ENCODE results near the gene SH3BP5. TPM values are rescaled to one million over a fixed set of nuclear protein-coding genes. Genes with fewer than 3 reads are reported as not detected.

Gene SH3BP5
- total RNA-seq, 2 donors from 2014 or later, result 13.3 to 71.6 TPM

- H3K9me3 ChIP-seq, result no peaks in the 10 kb centered on the region
- no peak overlapping the region for H3K27ac ChIP-seq
- WGBS, result 94% methylated on average over 1 of the region's 1 CpG
- H3K27me3 ChIP-seq (replicated peaks; ENCODE audit: insufficient read depth), result no peaks in the 10 kb centered on the region
- no peak overlapping the region for H3K4me3 ChIP-seq
- no peak for DNase-seq (ENCODE audit: low spot score)
- TF ChIP-seq CTCF (IDR thresholded peaks at IDR 0.05), result no peak
- no peak for TF ChIP-seq POLR2AphosphoS5 (IDR thresholded peaks at IDR 0.05)
- TF ChIP-seq POLR2A (IDR thresholded peaks at IDR 0.05), result no peak
- peaks cover 2 to 5% of the 10 kb centered on the region in 2 donors for H3K36me3 ChIP-seq
- intact Hi-C loops (cut with DNase I), result no loop called here
- H3K4me1 ChIP-seq (replicated peaks), result no peaks in the 10 kb centered on the region
These were observed 104.2 kb downstream of the SH3BP5 start for GRCh38 chr3:15228147-15228546.

DNA sequence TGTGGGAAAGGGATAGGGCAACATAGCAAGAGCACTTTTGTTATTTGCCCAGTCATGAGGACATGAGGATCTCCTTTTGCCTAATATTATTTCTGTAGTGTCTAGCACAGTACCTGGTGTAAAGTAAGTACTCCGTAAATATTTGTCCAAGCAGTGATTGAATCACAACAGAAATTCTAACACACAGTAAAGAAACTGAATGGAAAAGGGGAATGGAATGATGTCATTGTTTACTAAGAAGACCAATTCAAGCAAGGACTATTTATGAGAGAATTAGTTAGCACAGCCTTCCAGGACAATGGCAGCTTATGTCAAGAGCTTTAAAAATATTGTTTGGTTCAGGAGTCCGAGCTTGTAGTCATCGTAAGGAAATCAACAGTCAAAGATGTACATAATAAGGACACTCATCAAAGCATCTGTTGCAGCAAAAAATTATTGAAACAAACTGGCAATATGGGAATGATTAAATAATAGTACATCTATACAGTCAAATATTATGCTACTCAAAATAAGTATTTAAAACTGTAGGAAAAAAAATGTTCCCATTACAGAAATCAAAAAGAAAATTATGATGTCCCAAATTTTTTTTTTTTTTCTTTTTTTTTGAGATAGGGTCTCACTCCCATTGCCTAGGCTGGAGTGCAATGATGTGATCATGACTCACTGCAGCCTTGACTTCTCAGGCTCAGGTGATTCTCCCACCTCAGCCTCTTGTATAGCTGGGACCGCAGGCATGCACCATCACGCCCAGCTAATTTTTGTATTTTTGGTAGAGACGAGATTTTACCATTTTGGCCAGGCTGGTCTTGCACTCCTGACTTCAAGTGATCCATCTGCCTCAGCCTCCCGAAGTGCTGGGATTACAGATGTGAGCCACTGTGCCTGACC is 108.5 kb downstream of the SH3BP5 start:
- TF ChIP-seq POLR2AphosphoS5 (IDR thresholded peaks at IDR 0.05) (no peak), CTCF (IDR thresholded peaks at IDR 0.05) (no peak), POLR2A (IDR thresholded peaks at IDR 0.05) (no peak)
- DNase-seq (ENCODE audit: low spot score), result no peak
- Histone ChIP-seq H3K27me3 (replicated peaks; ENCODE audit: insufficient read depth) (no peaks in the 10 kb centered on the region), H3K4me3 (no peak overlapping the region), H3K36me3 (peaks cover 0 to 5% of the 10 kb centered on the region in 2 donors), H3K4me1 (replicated peaks) (no peaks in the 10 kb centered on the region), H3K9me3 (no peaks in the 10 kb centered on the region), H3K27ac (no peak overlapping the region)
- 77% methylated on average over 7 of the region's 7 CpGs for WGBS
- intact Hi-C loops (cut with DNase I), result no loop called here

DNA sequence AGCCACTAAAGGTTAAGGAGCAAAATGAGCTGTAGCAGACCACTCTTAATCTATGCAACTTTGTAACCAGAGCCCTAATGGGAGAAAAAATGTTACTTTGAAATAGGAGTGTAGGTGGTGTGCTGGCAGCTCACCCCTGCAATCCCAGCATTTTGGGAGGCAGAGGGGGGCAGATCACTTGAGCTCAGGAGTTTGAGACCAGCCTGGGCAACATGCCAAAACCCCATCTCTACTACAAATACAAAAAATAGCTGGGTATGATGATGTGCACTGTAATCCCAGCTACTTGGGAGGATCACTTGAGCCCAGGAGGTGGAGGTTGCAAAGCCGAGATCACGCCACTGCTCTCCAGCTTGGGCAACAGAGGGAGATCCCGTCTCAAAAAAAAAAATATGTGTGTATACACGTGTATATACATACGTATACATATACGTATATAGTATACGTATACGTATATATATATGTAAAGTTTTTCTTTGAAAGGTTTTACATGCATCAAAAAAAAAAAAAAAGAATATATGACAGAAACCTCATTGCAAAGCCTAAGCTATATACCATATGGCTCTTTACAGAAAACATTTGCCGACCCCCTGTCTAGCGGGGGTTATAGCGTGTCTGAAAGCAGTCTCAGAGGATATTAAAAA is 110.7 kb downstream of the SH3BP5 start:
- TF ChIP-seq CTCF (IDR thresholded peaks at IDR 0.05), result no peak
- TF ChIP-seq POLR2AphosphoS5 (IDR thresholded peaks at IDR 0.05), result no peak
- no peak for TF ChIP-seq POLR2A (IDR thresholded peaks at IDR 0.05)

DNA sequence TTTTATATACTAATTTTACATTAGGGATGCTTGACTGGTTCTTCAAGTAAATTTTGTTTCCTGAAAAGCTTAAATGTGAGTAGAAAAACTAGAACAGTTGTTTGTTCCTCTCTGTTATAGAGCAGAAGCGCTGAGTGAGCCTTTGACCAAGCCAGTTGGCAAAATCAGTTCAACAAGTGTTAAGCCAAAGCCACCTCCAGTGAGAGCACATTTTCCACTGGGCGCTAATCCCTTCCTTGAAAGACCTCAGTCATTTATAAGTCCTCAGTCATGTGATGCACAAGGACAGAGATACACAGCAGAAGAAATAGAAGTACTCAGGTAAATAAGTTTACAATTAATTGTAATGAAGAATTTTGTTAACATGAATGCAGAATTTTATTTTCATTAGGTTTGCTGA is 111.7 kb downstream of the SH3BP5 start:
- H3K27ac ChIP-seq, result no peak overlapping the region
- DNase-seq (ENCODE audit: low spot score), result no peak
- H3K4me1 ChIP-seq (replicated peaks), result no peaks in the 10 kb centered on the region
- peaks cover 0 to 10% of the 10 kb centered on the region in 2 donors for H3K36me3 ChIP-seq
- H3K27me3 ChIP-seq (replicated peaks; ENCODE audit: insufficient read depth), result no peaks in the 10 kb centered on the region
- H3K9me3 ChIP-seq, result no peaks in the 10 kb centered on the region
- 83% methylated on average over 2 of the region's 2 CpGs for WGBS
- H3K4me3 ChIP-seq, result no peak overlapping the region
- intact Hi-C loops (cut with DNase I), result no loop called here
- TF ChIP-seq CTCF (IDR thresholded peaks at IDR 0.05) (no peak), POLR2AphosphoS5 (IDR thresholded peaks at IDR 0.05) (no peak), POLR2A (IDR thresholded peaks at IDR 0.05) (no peak)

More for the DNA sequence above, 110.7 kb downstream of the SH3BP5 start:
- Histone ChIP-seq H3K27me3 (replicated peaks; ENCODE audit: insufficient read depth) (no peaks in the 10 kb centered on the region), H3K9me3 (no peaks in the 10 kb centered on the region), H3K36me3 (peaks cover 0 to 10% of the 10 kb centered on the region in 2 donors), H3K4me3 (no peak overlapping the region), H3K4me1 (replicated peaks) (no peaks in the 10 kb centered on the region), H3K27ac (no peak overlapping the region)
- intact Hi-C loops (cut with DNase I), result no loop called here
- DNase-seq (ENCODE audit: low spot score), result no peak
- 92% methylated on average over 11 of the region's 11 CpGs for WGBS
